Esophagus (tissue), 2 donors: ENCODE results near the gene KDM4C. TPM values are rescaled to one million over a fixed set of nuclear protein-coding genes. Genes with fewer than 3 reads are reported as not detected.

Experiments
- H3K27ac ChIP-seq, 2 donors: one replicate each; pipeline ENCODE4 v1.5.1; 2013; ENCODE audit warnings: low read depth in 2 of 2, mild to moderate bottlenecking in 2 of 2, inconsistent platforms in 1 of 2, low read length in 1 of 2, moderate library complexity in 1 of 2
- H3K27me3 ChIP-seq, 2 donors: one replicate each; pipeline ENCODE4 v1.6.1; 2013; ENCODE audit warnings: low read length in 2 of 2, control low read depth in 1 of 2, mild to moderate bottlenecking in 1 of 2; ENCODE audit not compliant: insufficient read depth in 2 of 2, control insufficient read depth in 1 of 2
- H3K36me3 ChIP-seq, 2 donors: one replicate each; pipeline ENCODE4 v1.6.1; 2013; ENCODE audit warnings: low read length in 1 of 2; ENCODE audit not compliant: control insufficient read depth in 2 of 2, insufficient read depth in 2 of 2
- H3K4me1 ChIP-seq, 2 donors: one replicate each; pipeline ENCODE4 v1.6.1; 2013; ENCODE audit warnings: low read length in 1 of 2; ENCODE audit not compliant: control insufficient read depth in 2 of 2, insufficient read depth in 2 of 2
- H3K4me3 ChIP-seq, 2 donors: one replicate each; pipeline ENCODE4 v1.5.1; 2013; ENCODE audit warnings: low read length in 2 of 2, mild to moderate bottlenecking in 2 of 2, low read depth in 1 of 2, moderate library complexity in 1 of 2
- H3K9me3 ChIP-seq, 2 donors: one replicate each; pipeline ENCODE4 v1.6.1; 2013; ENCODE audit warnings: mild to moderate bottlenecking in 2 of 2, low read depth in 1 of 2, low read length in 1 of 2, moderate library complexity in 1 of 2; ENCODE audit not compliant: control insufficient read depth in 2 of 2, insufficient read depth in 1 of 2
- WGBS, 2 donors: extraction: QIAGEN DNeasy Blood & Tissue Kit; methylation state at CpG; one replicate each; pipeline ENCODE4 v1.1.7; 2013; 5-methylcytosine and 5-hydroxymethylcytosine counted together
- polyA plus RNA-seq, 2 donors: library from polyadenylated mRNA; stranded (reverse); fragments of 200-250 nt; gene quantifications; one replicate each; pipeline ENCODE4 v1.2.3, GENCODE V29; 2013
- donor health status: healthy with polysubstance abuse.
- donor health status: Bipolar disorder and iron deficiency.

Gene KDM4C
- polyA plus RNA-seq, 2 donors, result 5.9 to 8.0 TPM

- no peaks in the 10 kb centered on the region for H3K27me3 ChIP-seq
- 85 to 94% methylated on average over 4 of the region's 4 CpGs for WGBS, 2 donors
Measured at GRCh38 chr9:6818292-6818922, 60.6 kb downstream of the KDM4C start.

GRCh38 chr9:6819112-6819511 lies 61.3 kb downstream of the KDM4C start:
- H3K36me3 ChIP-seq, result peaks cover 4 to 10% of the 10 kb centered on the region in 2 donors
- no peak overlapping the region for H3K27ac ChIP-seq
- 66 to 84% methylated on average over 2 of the region's 2 CpGs for WGBS, 2 donors
- H3K9me3 ChIP-seq, result no peaks in the 10 kb centered on the region
- no peaks in the 10 kb centered on the region for H3K27me3 ChIP-seq
- no peaks in the 10 kb centered on the region for H3K4me1 ChIP-seq
- no peak overlapping the region for H3K4me3 ChIP-seq

More at GRCh38 chr9:6818292-6818922, 60.6 kb downstream of the KDM4C start:
- Histone ChIP-seq H3K9me3 (no peaks in the 10 kb centered on the region), H3K4me3 (no peak overlapping the region), H3K4me1 (no peaks in the 10 kb centered on the region), H3K36me3 (peaks cover 4 to 7% of the 10 kb centered on the region in 2 donors), H3K27ac (no peak overlapping the region)

GRCh38 chr9:6819529-6819928 lies 61.8 kb downstream of the KDM4C start:
- H3K27ac ChIP-seq, result no peak overlapping the region
- 72 to 76% methylated on average over 3 of the region's 3 CpGs for WGBS, 2 donors
- H3K36me3 ChIP-seq, result peaks cover 4 to 10% of the 10 kb centered on the region in 2 donors

DNA sequence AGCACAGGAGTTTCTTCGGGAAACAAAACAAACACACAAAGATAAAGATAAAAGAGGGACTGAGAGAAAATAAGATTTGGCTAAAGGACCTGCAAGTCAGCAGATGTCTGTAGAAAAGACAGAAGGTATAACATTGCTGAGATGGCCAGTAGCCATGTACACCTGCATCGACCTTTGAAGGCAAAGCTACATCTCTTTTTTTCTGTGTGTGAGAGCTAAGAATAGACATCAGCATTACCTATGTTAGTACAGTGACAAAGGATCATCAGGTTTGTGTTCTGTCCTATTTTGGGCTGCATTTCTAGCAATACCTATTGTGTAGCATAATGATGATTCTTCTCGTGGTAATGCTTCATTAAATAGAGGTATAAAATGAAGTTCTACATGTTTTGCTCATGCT lies 64.9 kb downstream of the KDM4C start:
- Histone ChIP-seq H3K9me3 (no peaks in the 10 kb centered on the region), H3K27me3 (no peaks in the 10 kb centered on the region), H3K4me3 (no peak overlapping the region), H3K27ac (no peak overlapping the region), H3K4me1 (no peaks in the 10 kb centered on the region), H3K36me3 (peaks cover 2 to 10% of the 10 kb centered on the region in 2 donors)
- WGBS, 2 donors, result 78 to 79% methylated on average over 3 of the region's 3 CpGs

More at GRCh38 chr9:6819529-6819928, 61.8 kb downstream of the KDM4C start:
- Histone ChIP-seq H3K4me1 (no peaks in the 10 kb centered on the region), H3K9me3 (no peaks in the 10 kb centered on the region), H3K4me3 (no peak overlapping the region), H3K27me3 (no peaks in the 10 kb centered on the region)

DNA sequence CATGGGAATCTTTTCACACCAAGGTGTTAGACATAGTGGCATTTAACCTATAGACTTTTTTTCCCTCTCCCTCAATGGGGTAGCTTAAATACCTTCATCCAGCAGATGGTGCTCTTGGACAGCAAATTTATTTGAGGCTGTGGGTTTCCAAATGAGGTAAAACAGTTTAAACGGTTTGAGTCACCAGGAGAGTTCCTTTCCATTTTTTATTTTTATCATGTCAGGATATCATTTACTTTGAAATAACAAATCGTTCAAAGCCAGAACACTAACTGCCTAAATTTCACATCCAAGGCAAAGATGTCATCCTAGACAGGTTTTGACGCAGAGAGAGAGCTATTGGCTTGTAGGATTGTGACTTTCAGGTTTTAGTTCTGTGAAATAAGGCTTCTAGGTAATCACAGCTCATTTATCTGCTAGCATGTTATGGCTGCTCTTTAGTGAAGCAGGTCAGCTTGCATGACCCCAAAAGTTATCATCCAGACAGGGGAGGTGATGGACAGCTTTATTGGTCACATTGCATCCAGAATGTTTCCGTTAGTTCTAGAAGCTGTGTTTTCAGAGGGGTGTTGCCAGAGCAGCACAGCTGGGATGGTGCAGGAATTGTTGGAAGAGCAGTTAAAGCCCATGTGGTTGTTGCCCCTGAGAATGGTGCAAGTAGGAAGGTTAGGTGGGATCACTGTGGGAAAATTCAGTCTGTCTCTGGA lies 69.8 kb downstream of the KDM4C start:
- 52 to 54% methylated on average over 4 of the region's 4 CpGs for WGBS, 2 donors
- Histone ChIP-seq H3K4me3 (no peak overlapping the region), H3K4me1 (peaks cover 0 to 2% of the 10 kb centered on the region in 2 donors), H3K27me3 (no peaks in the 10 kb centered on the region), H3K36me3 (peaks cover 2 to 7% of the 10 kb centered on the region in 2 donors), H3K27ac (no peak overlapping the region), H3K9me3 (no peaks in the 10 kb centered on the region)

- Histone ChIP-seq H3K4me3 (no peak overlapping the region), H3K9me3 (no peaks in the 10 kb centered on the region), H3K36me3 (no peaks in the 10 kb centered on the region), H3K27me3 (no peaks in the 10 kb centered on the region), H3K27ac (no peak overlapping the region), H3K4me1 (peaks cover 0 to 2% of the 10 kb centered on the region in 2 donors)
- 83 to 94% methylated on average over 2 of the region's 2 CpGs for WGBS, 2 donors
Measured at GRCh38 chr9:6829027-6829426, 71.3 kb downstream of the KDM4C start.

DNA sequence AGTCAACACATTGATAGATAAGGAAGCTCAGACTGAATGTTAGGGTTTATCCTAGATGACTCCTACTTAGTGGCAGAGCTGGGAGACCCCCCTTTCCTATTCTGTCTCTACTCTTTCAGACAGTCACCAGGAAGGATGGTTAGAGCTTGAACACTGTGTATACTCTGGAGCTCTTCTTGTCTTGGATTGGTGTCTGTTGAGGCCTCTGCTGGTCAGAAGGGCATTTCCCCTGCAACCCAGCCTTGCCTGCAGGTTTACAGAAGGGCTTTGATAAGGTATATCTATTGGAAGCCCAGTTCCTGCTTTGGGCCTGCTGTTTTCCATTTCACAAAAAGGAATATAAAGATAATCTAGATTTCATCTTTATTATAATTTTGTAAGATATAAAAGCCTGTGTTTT lies 71.8 kb downstream of the KDM4C start:
- H3K4me1 ChIP-seq, result peaks cover 0 to 2% of the 10 kb centered on the region in 2 donors
- H3K27ac ChIP-seq, result no peak overlapping the region
- no peak overlapping the region for H3K4me3 ChIP-seq
- H3K9me3 ChIP-seq, result no peaks in the 10 kb centered on the region
- no peaks in the 10 kb centered on the region for H3K27me3 ChIP-seq
- peaks cover 0 to 5% of the 10 kb centered on the region in 2 donors for H3K36me3 ChIP-seq

DNA sequence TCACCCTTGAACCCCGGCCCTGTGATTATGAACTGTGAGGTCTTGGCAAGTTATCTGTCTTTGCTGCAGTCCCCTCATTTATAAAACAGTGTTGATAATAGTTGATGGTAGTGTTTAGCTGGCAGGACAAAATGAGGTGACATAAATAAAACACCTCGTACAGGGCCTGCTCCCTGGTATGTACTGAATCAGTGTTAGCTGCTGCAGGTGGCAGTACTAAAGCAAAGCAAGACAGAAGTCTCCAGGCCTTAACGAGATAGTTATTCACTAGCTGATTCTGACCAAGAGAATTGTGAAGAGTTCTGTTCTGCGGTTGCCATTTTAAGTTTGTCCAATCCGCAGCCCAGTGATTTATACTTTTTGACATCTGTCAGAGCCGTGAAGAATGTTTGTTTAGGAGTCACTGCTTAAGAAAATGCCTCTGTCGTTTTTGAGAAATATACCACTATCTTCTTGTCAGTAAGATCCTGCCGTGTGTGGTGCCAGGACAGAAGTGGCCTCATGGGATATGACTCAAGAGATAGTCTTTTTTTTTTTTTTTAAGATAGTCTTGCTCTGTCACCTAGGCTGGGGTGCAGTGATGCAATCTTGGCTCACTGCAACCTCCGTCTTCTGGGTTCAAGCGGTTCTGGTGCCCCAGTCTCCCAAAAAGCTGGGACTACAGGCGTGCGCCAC lies 75.9 kb downstream of the KDM4C start:
- H3K27me3 ChIP-seq, result no peaks in the 10 kb centered on the region
- no peaks in the 10 kb centered on the region for H3K9me3 ChIP-seq
- no peak overlapping the region for H3K27ac ChIP-seq
- peaks cover 0 to 12% of the 10 kb centered on the region in 2 donors for H3K36me3 ChIP-seq
- peaks cover 0 to 2% of the 10 kb centered on the region in 2 donors for H3K4me1 ChIP-seq
- WGBS, 2 donors, result 81 to 85% methylated on average over 12 of the region's 12 CpGs
- no peak overlapping the region for H3K4me3 ChIP-seq

- H3K27ac ChIP-seq, result no peak overlapping the region
- peaks cover 0 to 12% of the 10 kb centered on the region in 2 donors for H3K36me3 ChIP-seq
- H3K27me3 ChIP-seq, result no peaks in the 10 kb centered on the region
Measured at GRCh38 chr9:6834306-6834705, 76.5 kb downstream of the KDM4C start.

More at GRCh38 chr9:6834306-6834705, 76.5 kb downstream of the KDM4C start:
- WGBS, 2 donors, result 98 to 99% methylated on average over 20 of the region's 20 CpGs
- H3K4me1 ChIP-seq, result no peaks in the 10 kb centered on the region
- H3K4me3 ChIP-seq, result no peak overlapping the region
- no peaks in the 10 kb centered on the region for H3K9me3 ChIP-seq
